ENCODE data around the gene NDUFV1.

- no peak for TF ChIP-seq EZH2 (IDR thresholded peaks at IDR 0.05; ENCODE audit: borderline replicate concordance, low read depth, low read length)
- TF ChIP-seq POLR2A (conservative IDR thresholded peaks at IDR 0.05), result no peak
- no peak for TF ChIP-seq NFATC3 (IDR thresholded peaks at IDR 0.05)
- no peak for TF ChIP-seq SOX6 (IDR thresholded peaks at IDR 0.05)
Measured at GRCh38 chr11:67606093-67606491, 644 bp upstream of the NDUFV1 start.
